IPS DF 4.7 (cell line): Measurements from ENCODE around the gene MDFIC2.
"Not testable (repeated sequence)": the region's sequence is repeated elsewhere in the genome, so short reads cannot be mapped to it uniquely, and the experiment has no call there.

Experiments
- DNase-seq: peaks from one replicate; pipeline ENCODE4 v3.0.0-alpha.2; 2013; ENCODE audit warnings: low spot score; ENCODE audit errors: extremely low read depth

The MDFIC2 gene

DNA sequence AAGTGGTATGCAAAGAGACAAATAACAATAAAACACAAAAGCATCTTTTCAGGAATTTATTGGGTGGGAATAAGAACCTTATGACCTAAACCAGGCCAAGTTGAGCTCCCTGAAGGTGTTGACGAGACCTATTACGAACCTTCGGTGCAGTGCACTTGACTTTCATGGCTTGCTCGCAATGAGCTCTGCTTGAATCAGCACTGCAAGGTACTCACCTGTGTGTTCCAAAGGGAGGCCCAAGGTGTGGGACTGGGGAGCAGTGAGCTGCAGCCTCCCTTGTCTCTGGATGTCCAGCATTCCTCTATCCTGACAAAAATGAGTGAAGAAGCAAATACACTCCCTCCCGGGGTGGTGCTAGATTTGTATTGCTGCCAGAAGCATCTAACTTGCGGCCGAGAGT lies at the start of gene MDFIC2:
MDFIC2 (minus strand) TSS at position 303 of the 400 bp plus-strand sequence. CDS start 665 bp downstream, outside the sequence.
- no peak for DNase-seq

DNA sequence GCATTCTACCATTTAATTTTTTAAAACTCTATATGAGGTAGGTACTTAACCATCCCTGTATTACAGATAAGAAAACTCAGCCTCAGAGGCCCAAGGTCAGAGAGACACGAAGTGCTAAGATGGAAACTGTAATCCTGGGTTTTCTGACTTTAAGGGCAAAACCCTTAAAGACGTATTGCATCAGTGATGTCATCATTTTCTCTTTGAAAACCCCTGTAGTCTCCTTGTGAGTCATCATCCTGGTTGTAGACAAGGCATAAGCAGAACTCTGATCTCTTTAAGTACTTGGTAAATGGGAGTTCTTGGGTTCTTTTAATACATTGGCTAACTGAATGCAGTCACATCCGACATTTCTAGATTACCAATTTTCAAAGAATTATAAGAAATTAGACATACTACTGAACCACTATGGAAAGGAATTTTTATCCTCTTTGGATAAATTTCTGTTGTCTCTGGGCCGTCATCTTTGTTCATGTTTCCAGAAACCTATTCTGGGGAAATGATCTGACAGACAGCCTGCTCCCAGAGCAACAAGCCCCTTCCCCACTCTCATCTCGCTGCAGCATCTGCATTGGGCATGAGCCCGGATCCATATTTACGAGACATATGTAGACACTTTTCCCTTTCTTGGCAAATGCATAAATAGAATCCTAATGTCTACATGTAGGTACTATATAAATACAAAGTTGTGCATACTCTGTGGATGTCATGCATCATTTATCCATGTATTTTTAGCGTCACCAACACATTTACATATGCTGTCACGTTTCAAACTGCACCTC lies 48.7 kb upstream of the MDFIC2 start:
- no peak for DNase-seq

DNA sequence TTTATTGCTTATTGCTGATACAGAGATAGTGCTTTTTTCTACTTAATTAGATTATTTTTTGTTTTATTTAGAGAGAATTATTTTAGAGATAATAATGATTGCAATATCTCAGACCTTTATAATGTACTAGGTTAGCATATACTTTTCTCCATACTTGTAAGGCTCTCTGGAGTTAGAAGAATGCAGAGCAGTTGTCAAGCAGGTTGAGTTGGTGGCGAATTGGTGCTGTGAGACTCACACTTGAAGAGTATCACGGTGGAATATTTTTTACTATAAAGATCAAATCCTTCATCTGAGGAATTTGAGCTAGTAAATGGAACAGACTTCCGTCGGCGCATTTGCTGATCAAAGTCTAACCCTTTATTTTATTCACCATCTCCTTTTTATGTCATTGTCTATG lies 47.3 kb upstream of the MDFIC2 start:
- DNase-seq = no peak

- no peak for DNase-seq
These were observed 46.6 kb upstream of the MDFIC2 start for GRCh38 chr3:70358978-70359580.

DNA sequence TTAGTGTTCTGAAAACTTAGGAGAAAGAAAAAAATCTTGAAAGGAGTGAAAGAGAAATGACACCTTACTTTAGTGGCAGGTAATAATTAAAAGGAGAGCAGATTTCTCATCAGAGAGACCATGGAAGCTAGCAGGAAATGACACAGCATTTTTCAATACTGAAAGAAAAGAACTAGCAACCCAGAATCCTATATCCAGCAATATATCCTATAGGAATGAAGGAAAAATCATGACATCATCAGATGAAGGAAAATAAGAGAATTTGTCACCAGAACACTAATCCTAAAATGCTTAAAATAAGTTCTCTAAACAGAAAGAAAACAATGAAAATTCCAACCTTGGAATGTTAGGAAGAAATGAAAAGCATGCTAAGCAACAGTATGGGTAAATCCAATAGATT lies 39.8 kb upstream of the MDFIC2 start:
- DNase-seq = no peak

- DNase-seq = no peak
These were observed 29.7 kb upstream of the MDFIC2 start for GRCh38 chr3:70342149-70342548.

GRCh38 chr3:70336885-70337284 lies 24.4 kb upstream of the MDFIC2 start:
- not testable (repeated sequence) for DNase-seq

GRCh38 chr3:70333080-70333479 lies 20.6 kb upstream of the MDFIC2 start:
- DNase-seq = no peak

GRCh38 chr3:70315021-70315420 lies 2.6 kb upstream of the MDFIC2 start:
- no peak for DNase-seq

- no peak for DNase-seq
These were observed 1.6 kb downstream of the MDFIC2 start for GRCh38 chr3:70310809-70311208.

DNA sequence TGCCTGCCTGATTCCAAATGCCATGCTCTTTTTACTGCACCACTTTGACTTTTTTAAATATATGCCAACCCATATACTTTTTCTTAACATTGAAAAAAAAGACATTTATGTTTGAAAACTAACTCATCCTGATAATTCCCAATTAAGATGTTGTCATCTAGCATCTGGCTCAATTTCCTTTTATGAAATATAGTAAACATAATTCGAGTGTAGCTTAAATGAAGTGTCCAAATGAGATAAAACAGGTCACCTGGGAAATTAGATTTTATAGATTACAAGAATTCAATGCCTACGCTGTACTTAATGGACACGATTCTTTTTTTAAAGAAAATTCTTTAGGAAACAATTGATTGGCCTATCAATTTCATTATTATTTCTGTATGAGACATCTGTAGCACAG lies 2.8 kb downstream of the MDFIC2 start:
- DNase-seq = no peak

- DNase-seq = no peak
These were observed 3.7 kb downstream of the MDFIC2 start for GRCh38 chr3:70308760-70309159.

- no peak for DNase-seq
These were observed 5.7 kb downstream of the MDFIC2 start for GRCh38 chr3:70306736-70307135.

DNA sequence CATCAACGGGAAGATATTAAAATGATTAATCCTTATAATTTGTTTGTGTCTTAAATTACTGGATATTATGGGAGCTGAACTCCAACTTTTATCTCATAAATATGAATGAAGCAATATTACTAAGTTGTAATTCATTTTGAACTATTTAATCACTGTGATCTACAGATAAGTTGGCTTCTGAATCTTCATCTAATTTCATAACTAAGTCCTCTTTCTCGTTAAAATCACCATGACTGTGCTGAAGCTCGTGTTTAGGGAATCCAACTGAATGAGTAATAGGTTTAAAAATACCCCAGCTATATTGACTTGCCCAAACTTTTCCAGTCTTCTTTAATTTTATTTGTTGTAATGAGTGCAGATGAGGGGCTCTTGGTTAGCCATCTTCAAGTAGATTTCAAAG lies 14.1 kb downstream of the MDFIC2 start:
- DNase-seq = no peak

- no peak for DNase-seq
These were observed 21.3 kb downstream of the MDFIC2 start for GRCh38 chr3:70291097-70291482.

- DNase-seq = not testable (repeated sequence)
These were observed 21.9 kb downstream of the MDFIC2 start for GRCh38 chr3:70290431-70291096.

DNA sequence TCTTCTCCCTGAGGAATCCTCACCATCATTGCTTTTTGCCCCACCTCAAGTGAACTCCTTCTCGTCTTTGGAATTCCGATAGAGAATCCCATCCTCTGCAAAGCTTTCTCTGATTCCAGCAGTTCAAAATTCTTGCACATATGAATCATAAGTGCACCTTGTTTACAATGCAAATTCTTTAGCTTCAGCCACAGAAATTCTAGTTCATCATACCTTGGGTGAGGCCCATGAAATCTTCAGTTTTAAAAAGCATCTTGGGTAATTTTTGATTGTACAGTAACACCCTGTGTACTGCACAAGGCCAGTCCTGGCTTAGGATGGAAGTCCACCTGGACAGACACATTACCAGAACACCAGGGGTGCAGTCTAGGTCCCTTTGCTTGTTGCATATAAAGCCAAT lies 30.8 kb downstream of the MDFIC2 start:
- DNase-seq = no peak

GRCh38 chr3:70277304-70277703 lies 35.1 kb downstream of the MDFIC2 start:
- DNase-seq = no peak

DNA sequence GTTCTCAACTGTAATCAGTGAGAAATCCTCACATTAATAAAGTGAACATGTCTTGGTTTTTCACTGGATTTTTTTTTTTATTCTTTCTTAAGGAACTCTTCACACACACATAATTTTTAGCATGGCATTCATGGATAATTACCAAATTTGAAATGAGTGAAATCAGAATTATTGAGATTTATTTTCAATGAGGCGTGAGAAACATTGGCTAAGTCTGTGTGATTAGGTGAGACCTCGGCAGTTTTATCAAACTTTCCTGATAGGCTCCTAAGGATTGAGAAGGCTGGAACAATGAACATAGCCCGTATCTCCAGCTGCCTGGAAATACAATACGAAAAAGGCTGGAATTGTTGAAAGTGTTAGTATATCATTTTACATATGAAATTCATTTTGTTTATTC lies 35.5 kb downstream of the MDFIC2 start:
- DNase-seq = no peak

DNA sequence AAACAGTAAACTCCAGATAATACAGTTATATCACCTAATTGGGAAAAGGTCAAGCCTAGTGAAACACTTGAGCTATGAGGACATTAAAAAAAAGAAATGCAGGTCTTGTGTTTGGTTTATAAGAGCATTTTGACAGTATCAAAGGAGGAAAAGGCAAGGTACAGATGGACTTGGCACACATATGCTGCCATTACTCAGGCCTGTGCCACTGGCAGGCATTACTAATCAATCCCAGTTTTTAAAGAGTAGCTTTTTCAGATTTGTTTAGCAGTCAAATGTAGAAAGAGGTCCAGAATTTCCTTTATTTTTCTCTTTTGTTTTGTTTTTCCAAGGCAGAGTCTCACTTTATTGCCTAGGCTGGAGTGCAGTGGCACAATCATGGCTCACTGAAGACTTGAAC lies 38.9 kb downstream of the MDFIC2 start:
- DNase-seq = no peak

DNA sequence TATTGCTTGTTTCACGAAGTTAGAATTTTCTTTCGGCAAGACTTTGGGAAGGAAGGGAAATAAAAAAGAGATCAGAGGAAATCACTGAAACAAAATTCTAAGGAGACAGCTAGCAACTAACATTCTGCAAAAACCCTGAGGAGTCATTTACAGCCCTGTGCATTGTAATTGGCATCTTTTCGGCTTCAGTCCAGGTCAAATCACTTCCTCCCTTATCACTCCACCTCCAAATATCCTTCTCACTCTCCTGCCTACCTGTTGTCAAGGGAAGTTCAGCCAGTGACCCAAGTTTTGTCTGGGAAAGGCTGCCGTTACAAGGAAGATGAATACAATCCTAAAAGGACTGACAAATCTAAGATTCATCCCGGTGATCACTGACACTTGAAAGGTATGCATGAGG lies 39.6 kb downstream of the MDFIC2 start:
- no peak for DNase-seq

DNA sequence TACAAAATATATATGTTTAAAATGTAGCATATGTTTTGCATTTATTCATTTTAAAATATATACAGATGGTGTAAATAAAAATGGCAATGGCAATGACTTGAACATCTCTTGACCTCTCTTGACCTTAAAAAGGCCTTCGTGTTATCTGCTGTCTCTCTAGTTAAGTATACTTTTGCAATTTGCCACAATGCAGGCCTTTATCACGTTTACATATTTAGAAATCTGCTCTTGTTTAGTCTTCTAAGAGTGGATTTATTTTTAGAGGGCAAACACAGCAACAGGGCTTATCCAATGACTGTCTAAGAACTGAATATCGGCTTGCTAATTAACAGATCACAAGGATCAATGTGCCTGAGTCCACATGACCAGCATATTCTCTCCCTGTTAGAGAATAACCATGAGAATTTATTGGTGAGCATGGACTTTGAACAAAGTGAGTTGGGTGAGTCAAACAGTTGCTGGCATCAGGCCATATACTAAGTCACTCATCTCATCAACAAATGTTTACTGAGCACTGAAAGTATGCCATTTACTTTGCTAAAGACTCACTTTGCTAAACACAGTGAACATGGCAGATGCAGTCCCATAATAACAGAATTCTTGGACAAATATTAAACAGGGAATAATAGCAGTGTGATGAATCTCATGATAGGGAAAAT lies 48.2 kb downstream of the MDFIC2 start:
- DNase-seq = no peak
